ENCODE results near the gene SNAPC5.
"Not testable (repeated sequence)": the region's sequence is repeated elsewhere in the genome, so short reads cannot be mapped to it uniquely, and the experiment has no call there.

Gene SNAPC5

GRCh38 chr15:66467162-66468040 lies 30.2 kb downstream of the SNAPC5 start:
- H3K27me3 ChIP-seq (ENCODE audit: control insufficient read depth, insufficient read depth, low read length); H3K9me3 ChIP-seq (ENCODE audit: control insufficient read depth, low read length); H3K36me3 ChIP-seq (ENCODE audit: control insufficient read depth, insufficient read depth, low read length); H3K4me3 ChIP-seq (ENCODE audit: low read length); H3K9ac ChIP-seq (ENCODE audit: low read length); H3K4me1 ChIP-seq (ENCODE audit: control insufficient read depth, insufficient read depth, low read length): not testable (repeated sequence)

- H3K27me3 ChIP-seq (ENCODE audit: control insufficient read depth, insufficient read depth, low read length); H3K4me3 ChIP-seq (ENCODE audit: low read length); H3K9me3 ChIP-seq (ENCODE audit: control insufficient read depth, low read length); H3K9ac ChIP-seq (ENCODE audit: low read length); H3K36me3 ChIP-seq (ENCODE audit: control insufficient read depth, insufficient read depth, low read length): not testable (repeated sequence)
- peaks cover 16% of the 10 kb centered on the region for H3K4me1 ChIP-seq (ENCODE audit: control insufficient read depth, insufficient read depth, low read length)
Observed at GRCh38 chr15:66465294-66465693, 32.3 kb downstream of the SNAPC5 start.

GRCh38 chr15:66462627-66463026 lies 34.9 kb downstream of the SNAPC5 start:
- H3K4me3 ChIP-seq (ENCODE audit: low read length) = no peak overlapping the region
- no peaks in the 10 kb centered on the region for H3K36me3 ChIP-seq (ENCODE audit: control insufficient read depth, insufficient read depth, low read length)
- H3K9ac ChIP-seq (ENCODE audit: low read length) = no peak overlapping the region
- H3K9me3 ChIP-seq (ENCODE audit: control insufficient read depth, low read length) = no peaks in the 10 kb centered on the region
- no peaks in the 10 kb centered on the region for H3K27me3 ChIP-seq (ENCODE audit: control insufficient read depth, insufficient read depth, low read length)
- H3K4me1 ChIP-seq (ENCODE audit: control insufficient read depth, insufficient read depth, low read length) = peaks cover 16% of the 10 kb centered on the region

GRCh38 chr15:66461917-66462316 lies 35.6 kb downstream of the SNAPC5 start:
- no peak overlapping the region for H3K9ac ChIP-seq (ENCODE audit: low read length)
- peaks cover 16% of the 10 kb centered on the region for H3K4me1 ChIP-seq (ENCODE audit: control insufficient read depth, insufficient read depth, low read length)
- H3K36me3 ChIP-seq (ENCODE audit: control insufficient read depth, insufficient read depth, low read length) = no peaks in the 10 kb centered on the region
- no peaks in the 10 kb centered on the region for H3K9me3 ChIP-seq (ENCODE audit: control insufficient read depth, low read length)
- no peaks in the 10 kb centered on the region for H3K27me3 ChIP-seq (ENCODE audit: control insufficient read depth, insufficient read depth, low read length)
- no peak overlapping the region for H3K4me3 ChIP-seq (ENCODE audit: low read length)

GRCh38 chr15:66461294-66461693 lies 36.3 kb downstream of the SNAPC5 start:
- not testable (repeated sequence) for H3K36me3 ChIP-seq (ENCODE audit: control insufficient read depth, insufficient read depth, low read length); H3K4me3 ChIP-seq (ENCODE audit: low read length); H3K9me3 ChIP-seq (ENCODE audit: control insufficient read depth, low read length); H3K27me3 ChIP-seq (ENCODE audit: control insufficient read depth, insufficient read depth, low read length); H3K9ac ChIP-seq (ENCODE audit: low read length)
- peaks cover 16% of the 10 kb centered on the region for H3K4me1 ChIP-seq (ENCODE audit: control insufficient read depth, insufficient read depth, low read length)

GRCh38 chr15:66459818-66460615 lies 37.5 kb downstream of the SNAPC5 start:
- H3K9me3 ChIP-seq (ENCODE audit: control insufficient read depth, low read length) = no peaks in the 10 kb centered on the region
- no peak overlapping the region for H3K4me3 ChIP-seq (ENCODE audit: low read length)
- no peaks in the 10 kb centered on the region for H3K36me3 ChIP-seq (ENCODE audit: control insufficient read depth, insufficient read depth, low read length)
- no peaks in the 10 kb centered on the region for H3K27me3 ChIP-seq (ENCODE audit: control insufficient read depth, insufficient read depth, low read length)
- H3K9ac ChIP-seq (ENCODE audit: low read length) = no peak overlapping the region
- peaks cover 14% of the 10 kb centered on the region for H3K4me1 ChIP-seq (ENCODE audit: control insufficient read depth, insufficient read depth, low read length)

GRCh38 chr15:66456211-66456610 lies 41.4 kb downstream of the SNAPC5 start:
- Histone ChIP-seq H3K27me3 (ENCODE audit: control insufficient read depth, insufficient read depth, low read length) (no peaks in the 10 kb centered on the region), H3K9me3 (ENCODE audit: control insufficient read depth, low read length) (no peaks in the 10 kb centered on the region), H3K4me3 (ENCODE audit: low read length) (no peak overlapping the region), H3K4me1 (ENCODE audit: control insufficient read depth, insufficient read depth, low read length) (no peaks in the 10 kb centered on the region), H3K9ac (ENCODE audit: low read length) (no peak overlapping the region), H3K36me3 (ENCODE audit: control insufficient read depth, insufficient read depth, low read length) (no peaks in the 10 kb centered on the region)

- Histone ChIP-seq H3K4me3 (ENCODE audit: low read length) (no peak overlapping the region), H3K9ac (ENCODE audit: low read length) (no peak overlapping the region), H3K36me3 (ENCODE audit: control insufficient read depth, insufficient read depth, low read length) (no peaks in the 10 kb centered on the region), H3K4me1 (ENCODE audit: control insufficient read depth, insufficient read depth, low read length) (no peaks in the 10 kb centered on the region), H3K9me3 (ENCODE audit: control insufficient read depth, low read length) (no peaks in the 10 kb centered on the region), H3K27me3 (ENCODE audit: control insufficient read depth, insufficient read depth, low read length) (no peaks in the 10 kb centered on the region)
Observed at GRCh38 chr15:66454143-66454542, 43.4 kb downstream of the SNAPC5 start.

- Histone ChIP-seq H3K36me3 (ENCODE audit: control insufficient read depth, insufficient read depth, low read length) (no peaks in the 10 kb centered on the region), H3K9ac (ENCODE audit: low read length) (no peak overlapping the region), H3K4me3 (ENCODE audit: low read length) (no peak overlapping the region), H3K27me3 (ENCODE audit: control insufficient read depth, insufficient read depth, low read length) (no peaks in the 10 kb centered on the region), H3K4me1 (ENCODE audit: control insufficient read depth, insufficient read depth, low read length) (no peaks in the 10 kb centered on the region), H3K9me3 (ENCODE audit: control insufficient read depth, low read length) (no peaks in the 10 kb centered on the region)
Observed at GRCh38 chr15:66452971-66453580, 44.5 kb downstream of the SNAPC5 start.

GRCh38 chr15:66452420-66452819 lies 45.1 kb downstream of the SNAPC5 start:
- H3K4me1 ChIP-seq (ENCODE audit: control insufficient read depth, insufficient read depth, low read length) = no peaks in the 10 kb centered on the region
- no peaks in the 10 kb centered on the region for H3K27me3 ChIP-seq (ENCODE audit: control insufficient read depth, insufficient read depth, low read length)
- no peaks in the 10 kb centered on the region for H3K36me3 ChIP-seq (ENCODE audit: control insufficient read depth, insufficient read depth, low read length)
- no peak overlapping the region for H3K9ac ChIP-seq (ENCODE audit: low read length)
- H3K4me3 ChIP-seq (ENCODE audit: low read length) = no peak overlapping the region
- H3K9me3 ChIP-seq (ENCODE audit: control insufficient read depth, low read length) = no peaks in the 10 kb centered on the region

Measured in mucosa of stomach (tissue), 1 donor.